GM06990 (cell line): Measurements from ENCODE around the gene OR4D2.
"Not testable (repeated sequence)": the region's sequence is repeated elsewhere in the genome, so short reads cannot be mapped to it uniquely, and the experiment has no call there.

Experiments
- DNase-seq: peaks from one replicate; pipeline ENCODE4 v3.0.0-alpha.2; 2011; ENCODE audit not compliant: insufficient read length; ENCODE audit errors: extremely low read depth
- H3K27me3 ChIP-seq: replicated peaks from 2 replicates; pipeline ENCODE4 v1.6.0; 2011; ENCODE audit warnings: low read length; ENCODE audit not compliant: control insufficient read depth, insufficient read depth
- H3K36me3 ChIP-seq: 2 replicates; pipeline ENCODE4 v1.5.1; 2011; ENCODE audit warnings: low read length; ENCODE audit not compliant: control insufficient read depth, insufficient read depth
- H3K4me3 ChIP-seq: replicated peaks from 2 replicates; pipeline ENCODE4 v1.5.1; 2011; ENCODE audit warnings: low read depth, mild to moderate bottlenecking, control low read depth, low read length
- TF ChIP-seq, protein P1 (sequence below): IDR thresholded peaks from 2 replicates; pipeline ENCODE4 v1.5.1; 2011; ENCODE audit warnings: low read length, control low read depth, mild to moderate bottlenecking, inconsistent platforms; ENCODE audit not compliant: insufficient read depth, poor library complexity, severe bottlenecking

The OR4D2 gene

GRCh38 chr17:58166682-58167081 is at the start of gene OR4D2:
Gene OR4D2 (plus strand): TSS chr17:58166982. CDS start chr17:58169656, 2,674 bp downstream.
- TF ChIP-seq, protein P1, sequence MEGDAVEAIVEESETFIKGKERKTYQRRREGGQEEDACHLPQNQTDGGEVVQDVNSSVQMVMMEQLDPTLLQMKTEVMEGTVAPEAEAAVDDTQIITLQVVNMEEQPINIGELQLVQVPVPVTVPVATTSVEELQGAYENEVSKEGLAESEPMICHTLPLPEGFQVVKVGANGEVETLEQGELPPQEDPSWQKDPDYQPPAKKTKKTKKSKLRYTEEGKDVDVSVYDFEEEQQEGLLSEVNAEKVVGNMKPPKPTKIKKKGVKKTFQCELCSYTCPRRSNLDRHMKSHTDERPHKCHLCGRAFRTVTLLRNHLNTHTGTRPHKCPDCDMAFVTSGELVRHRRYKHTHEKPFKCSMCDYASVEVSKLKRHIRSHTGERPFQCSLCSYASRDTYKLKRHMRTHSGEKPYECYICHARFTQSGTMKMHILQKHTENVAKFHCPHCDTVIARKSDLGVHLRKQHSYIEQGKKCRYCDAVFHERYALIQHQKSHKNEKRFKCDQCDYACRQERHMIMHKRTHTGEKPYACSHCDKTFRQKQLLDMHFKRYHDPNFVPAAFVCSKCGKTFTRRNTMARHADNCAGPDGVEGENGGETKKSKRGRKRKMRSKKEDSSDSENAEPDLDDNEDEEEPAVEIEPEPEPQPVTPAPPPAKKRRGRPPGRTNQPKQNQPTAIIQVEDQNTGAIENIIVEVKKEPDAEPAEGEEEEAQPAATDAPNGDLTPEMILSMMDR = no peak
- no peaks in the 10 kb centered on the region; the same call in 1 of the 2 replicates for H3K27me3 ChIP-seq
- DNase-seq = no peak
- no peaks in the 10 kb centered on the region for H3K36me3 ChIP-seq
- no peak within 1 kb of the TSS for H3K4me3 ChIP-seq

- TF ChIP-seq, protein P1 = no peak
- no peak for DNase-seq
- H3K27me3 ChIP-seq = no peaks in the 10 kb centered on the region
These were observed 49.4 kb upstream of the OR4D2 start for GRCh38 chr17:58117382-58117781.

DNA sequence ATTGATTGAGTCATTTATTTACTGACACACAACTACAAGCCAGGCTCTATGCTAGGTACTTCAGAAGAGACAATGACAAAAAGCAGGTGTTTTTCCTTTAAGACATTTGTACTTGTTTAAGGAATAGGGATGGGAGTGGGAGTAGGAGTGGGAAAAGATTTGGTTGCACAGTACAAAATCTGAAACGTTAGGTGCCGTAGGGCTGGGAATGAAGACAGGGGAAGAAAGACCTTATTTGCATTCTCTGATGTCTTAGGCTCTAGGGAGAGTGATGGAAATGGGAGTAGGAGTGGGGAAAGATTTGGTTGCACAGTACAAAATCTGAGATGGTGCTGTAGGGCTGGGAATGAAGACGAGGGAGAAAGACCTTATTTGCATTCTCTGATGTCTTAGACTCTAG is 47.3 kb upstream of the OR4D2 start:
- no peaks in the 10 kb centered on the region for H3K27me3 ChIP-seq
- TF ChIP-seq, protein P1 = no peak
- no peak for DNase-seq

More at GRCh38 chr17:58117382-58117781, 49.4 kb upstream of the OR4D2 start:
- H3K36me3 ChIP-seq = no peaks in the 10 kb centered on the region
- no peak overlapping the region for H3K4me3 ChIP-seq

GRCh38 chr17:58120195-58120822 is 46.5 kb upstream of the OR4D2 start:
- Histone ChIP-seq H3K27me3 (no peaks in the 10 kb centered on the region), H3K36me3 (no peaks in the 10 kb centered on the region), H3K4me3 (no peak overlapping the region)
- TF ChIP-seq, protein P1 = no peak
- no peak for DNase-seq

More for the DNA sequence above, 47.3 kb upstream of the OR4D2 start:
- H3K36me3 ChIP-seq = no peaks in the 10 kb centered on the region
- H3K4me3 ChIP-seq = no peak overlapping the region

- Histone ChIP-seq H3K27me3 (no peaks in the 10 kb centered on the region), H3K4me3 (no peak overlapping the region), H3K36me3 (no peaks in the 10 kb centered on the region)
- no peak for DNase-seq
- TF ChIP-seq, protein P1 = peak; percentile 29
These were observed 44.9 kb upstream of the OR4D2 start for GRCh38 chr17:58121925-58122324.

DNA sequence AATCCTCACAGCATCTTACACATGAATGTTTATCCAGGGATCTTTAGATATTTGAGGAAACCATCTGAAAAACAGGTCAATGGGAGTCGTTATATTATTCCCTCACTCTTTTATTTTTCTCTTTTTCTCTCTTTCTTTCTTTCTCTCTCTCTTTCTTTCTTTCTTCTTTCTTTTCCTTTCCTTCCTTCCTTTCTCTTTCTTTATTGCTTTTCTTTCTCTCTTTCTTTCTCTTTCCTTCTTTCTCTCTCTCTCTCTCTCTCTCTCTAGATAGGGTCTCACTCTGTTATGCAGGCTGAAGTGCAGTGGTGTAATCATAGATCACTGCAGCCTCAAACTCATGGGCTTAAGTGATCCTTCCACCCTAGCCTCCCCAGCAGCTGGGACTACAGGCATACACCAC is 38.9 kb upstream of the OR4D2 start:
- no peak for DNase-seq
- TF ChIP-seq, protein P1 = no peak
- Histone ChIP-seq H3K36me3 (no peaks in the 10 kb centered on the region), H3K27me3 (no peaks in the 10 kb centered on the region), H3K4me3 (no peak overlapping the region)

GRCh38 chr17:58132697-58133096 is 34.1 kb upstream of the OR4D2 start:
- not testable (repeated sequence) for H3K27me3 ChIP-seq, H3K36me3 ChIP-seq, H3K4me3 ChIP-seq, DNase-seq
